HG02973 (cell line): ENCODE measurements around the gene PRKD1.
"Not testable (repeated sequence)": the region's sequence is repeated elsewhere in the genome, so short reads cannot be mapped to it uniquely, and the experiment has no call there.

Experiments used
- ATAC-seq: cut with Tn5 transposase; IDR thresholded peaks from one replicate; pipeline ENCODE4 v1.9.1; 2021; ENCODE audit warnings: moderate library complexity; ENCODE audit not compliant: unreplicated experiment

The PRKD1 gene

DNA sequence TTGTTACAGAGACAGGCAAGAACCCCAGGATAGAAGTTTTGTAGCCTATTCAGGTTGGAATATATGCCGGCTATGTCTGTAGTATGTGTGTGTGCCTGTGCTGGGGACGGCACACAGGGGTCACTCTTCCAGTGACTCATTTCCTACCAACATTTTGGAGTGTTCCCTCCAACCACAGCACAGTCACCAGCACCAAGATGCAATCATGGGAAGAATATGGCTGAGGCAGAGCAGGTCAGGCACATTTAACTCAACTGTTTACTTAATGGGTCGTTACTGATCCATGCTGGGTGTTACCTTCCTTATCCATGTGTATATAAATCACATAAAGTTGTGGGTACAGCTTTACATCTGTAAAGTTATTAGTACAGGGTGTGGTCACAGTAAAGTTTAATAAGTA, 178.3 kb downstream of the PRKD1 start:
- ATAC-seq = no peak

DNA sequence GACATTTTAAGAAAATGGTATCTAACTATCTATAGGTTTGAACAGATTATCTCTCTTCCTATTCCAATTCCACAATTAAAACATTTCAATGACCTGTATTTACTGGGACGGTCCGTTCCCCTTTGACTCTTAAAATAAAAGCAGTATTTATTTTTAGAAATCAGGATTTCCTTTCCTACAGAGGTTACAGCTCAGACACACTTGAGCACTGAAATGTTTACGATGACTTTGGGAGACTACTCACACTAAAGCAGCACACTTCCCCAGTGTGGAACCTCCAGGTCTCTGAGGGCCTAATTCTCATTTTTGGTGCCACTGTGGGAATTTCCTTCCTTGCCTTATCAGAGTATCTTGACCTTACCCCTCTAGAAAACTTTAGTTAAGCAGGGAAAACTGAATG, 181.8 kb downstream of the PRKD1 start:
- ATAC-seq = no peak

DNA sequence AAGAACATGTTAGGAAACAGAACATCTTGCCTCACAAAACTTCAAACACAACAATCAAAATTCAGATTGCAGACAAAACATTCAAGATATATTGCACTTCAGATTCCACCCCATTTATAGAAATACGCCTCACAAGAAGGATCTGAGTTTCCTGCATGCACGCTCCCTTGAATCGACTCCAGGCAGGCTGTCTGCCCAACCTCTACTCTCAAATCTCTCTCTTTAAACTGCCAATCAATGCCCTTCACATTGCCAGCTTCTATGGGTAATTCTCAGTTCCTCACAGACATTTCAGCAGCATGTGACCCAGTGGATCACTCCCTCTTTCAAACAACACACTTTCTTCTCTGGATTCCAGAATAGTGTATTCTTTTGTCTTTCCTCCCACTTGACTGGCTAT, 184.1 kb downstream of the PRKD1 start:
- ATAC-seq = no peak

DNA sequence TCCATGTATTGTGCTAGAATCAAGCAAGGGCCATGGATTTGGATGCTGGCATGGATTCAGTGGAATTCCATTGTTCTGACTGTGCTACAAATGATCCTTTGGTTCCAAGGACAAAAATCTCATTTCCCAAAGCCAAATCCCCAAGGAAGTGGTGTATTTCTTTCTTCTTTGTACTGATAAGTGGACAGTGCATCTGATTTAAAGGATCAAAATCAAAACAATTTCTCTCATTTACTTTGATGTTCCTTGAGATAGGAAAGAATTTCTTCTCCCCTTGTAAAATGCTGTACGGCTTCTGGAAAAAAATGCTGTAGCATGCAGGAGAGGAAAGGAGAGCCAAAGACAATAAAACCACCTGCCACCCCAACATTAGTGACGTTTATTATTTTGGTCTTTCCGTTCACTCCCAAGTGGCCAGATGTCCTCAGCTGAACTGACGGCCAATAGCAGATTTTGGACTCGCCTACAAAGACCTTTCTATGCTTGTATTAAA, 185.7 kb downstream of the PRKD1 start:
- no peak for ATAC-seq

DNA sequence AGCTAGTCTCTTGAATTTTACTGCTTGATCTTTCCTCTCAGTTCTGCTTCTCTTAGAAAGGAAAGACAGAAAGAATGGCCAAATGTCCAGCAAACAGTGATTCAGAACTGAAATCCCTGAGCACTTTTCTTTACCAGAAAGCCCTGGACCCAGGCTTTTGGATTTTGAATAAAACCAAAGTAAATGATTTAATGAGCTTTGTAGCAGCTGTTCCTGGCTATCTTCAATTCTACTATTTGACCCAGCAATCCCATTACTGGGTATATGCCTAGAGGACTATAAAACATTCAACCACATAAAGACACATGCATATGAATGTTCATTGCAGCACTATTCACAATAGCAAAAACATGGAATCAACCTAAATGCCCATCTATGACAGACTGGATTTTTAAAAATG, 187.2 kb downstream of the PRKD1 start:
- ATAC-seq = no peak

DNA sequence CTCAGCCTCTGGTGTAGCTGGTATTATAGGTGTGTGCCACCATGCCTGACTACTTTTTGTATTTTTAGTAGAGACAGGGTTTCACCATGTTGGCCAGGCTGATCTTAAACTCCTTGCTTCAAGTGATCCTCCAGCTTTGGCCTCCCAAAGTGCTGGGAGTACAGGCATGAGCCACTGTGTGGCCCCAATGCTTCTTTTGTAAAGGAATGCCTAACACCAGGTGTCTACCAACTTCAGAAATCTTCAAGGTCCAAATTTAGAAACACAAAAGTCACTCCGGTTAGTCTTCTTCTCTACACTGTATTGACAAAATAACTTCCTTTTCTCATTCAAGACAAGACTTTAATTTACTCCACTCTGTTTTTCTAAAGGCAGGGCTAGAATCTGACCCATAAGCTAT, 188.7 kb downstream of the PRKD1 start:
- no peak for ATAC-seq

DNA sequence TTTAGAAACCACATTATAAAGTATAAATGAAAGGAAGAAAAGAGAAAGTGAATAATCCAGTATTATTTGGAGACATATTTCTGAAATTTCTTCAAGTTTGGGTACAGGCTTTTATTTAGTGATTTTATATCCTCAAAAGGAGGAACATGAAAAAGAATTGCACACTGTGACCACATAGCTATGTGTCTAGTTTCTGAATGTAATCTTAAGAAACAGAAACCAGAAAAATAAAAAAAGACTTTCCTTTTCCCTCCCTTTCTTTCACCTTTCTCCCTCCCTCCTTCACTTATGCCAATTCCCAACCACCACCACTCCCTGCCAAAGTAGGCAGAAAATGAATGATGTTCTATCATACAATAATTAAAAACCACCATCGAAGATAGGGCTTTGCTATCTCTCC, 189.6 kb downstream of the PRKD1 start:
- ATAC-seq = no peak

DNA sequence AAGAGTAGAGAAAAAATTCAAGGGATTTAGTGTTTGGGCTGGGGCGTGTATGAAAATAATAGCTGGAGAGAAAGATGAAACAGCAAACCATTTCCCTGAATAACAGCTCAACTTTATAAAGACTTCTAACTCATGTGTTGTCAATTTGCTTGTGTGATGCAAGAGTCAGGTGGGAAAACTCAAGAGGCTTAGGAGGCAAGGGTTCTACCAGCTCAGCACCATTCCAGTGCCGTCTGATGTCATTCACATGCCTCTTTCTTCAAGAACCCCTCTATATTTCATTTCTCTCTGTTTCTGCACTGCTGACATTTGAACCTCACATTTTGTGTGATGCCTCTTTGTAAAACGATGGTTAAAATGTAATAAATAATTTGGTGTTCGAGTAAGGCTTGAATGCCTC, 192.2 kb downstream of the PRKD1 start:
- no peak for ATAC-seq

DNA sequence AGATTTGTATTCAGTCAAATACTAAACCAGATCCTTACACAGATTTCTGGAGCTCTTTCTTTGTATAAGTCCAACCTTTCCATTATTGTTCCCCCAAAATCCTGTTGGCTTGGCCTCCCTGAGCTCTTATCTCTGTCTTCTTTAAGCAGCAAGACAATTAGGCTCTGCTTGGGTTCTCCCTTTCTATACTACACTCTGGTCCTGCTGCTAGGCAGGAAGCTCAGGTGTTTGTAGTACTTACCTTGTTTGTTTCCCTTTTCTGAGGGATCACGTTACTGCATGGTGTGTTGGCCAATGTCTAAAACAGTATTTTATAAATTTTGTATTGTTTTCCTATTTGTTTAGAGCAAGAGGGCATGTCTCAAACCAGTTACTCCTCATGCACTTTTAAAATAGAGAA, 192.9 kb downstream of the PRKD1 start:
- ATAC-seq = no peak

DNA sequence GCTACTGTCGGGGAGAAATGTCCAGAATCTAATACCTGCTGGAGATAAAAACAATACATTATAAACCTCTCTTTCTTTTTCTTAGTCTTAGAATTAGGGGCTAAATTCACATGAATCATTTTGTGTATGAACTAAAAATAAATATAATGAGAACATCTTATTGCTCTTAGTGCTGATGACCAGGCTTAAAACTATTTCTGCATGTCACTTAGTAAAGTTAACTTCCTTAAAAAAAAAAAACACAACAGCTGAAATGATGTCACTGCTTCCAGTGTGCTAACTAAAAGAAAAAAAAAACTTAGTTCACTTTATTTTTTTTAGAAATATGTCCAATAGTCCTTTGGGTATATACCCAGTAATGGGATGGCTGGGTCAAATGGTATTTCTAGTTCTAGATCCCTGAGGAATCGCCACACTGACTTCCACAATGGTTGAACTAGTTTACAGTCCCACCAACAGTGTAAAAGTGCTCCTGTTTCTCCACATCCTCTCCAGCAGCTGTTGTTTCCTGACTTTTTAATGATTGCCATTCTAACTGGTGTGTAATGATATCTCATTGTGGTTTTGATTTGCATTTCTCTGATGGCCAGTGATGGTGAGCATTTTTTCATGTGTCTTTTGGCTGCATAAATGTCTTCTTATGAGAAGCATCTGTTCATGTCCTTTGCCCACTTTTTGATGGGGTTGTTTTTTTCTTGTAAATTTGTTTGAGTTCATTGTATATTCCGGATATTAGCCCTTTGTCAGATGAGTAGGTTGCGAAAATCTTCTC, 200.9 kb downstream of the PRKD1 start:
- not testable (repeated sequence) for ATAC-seq

DNA sequence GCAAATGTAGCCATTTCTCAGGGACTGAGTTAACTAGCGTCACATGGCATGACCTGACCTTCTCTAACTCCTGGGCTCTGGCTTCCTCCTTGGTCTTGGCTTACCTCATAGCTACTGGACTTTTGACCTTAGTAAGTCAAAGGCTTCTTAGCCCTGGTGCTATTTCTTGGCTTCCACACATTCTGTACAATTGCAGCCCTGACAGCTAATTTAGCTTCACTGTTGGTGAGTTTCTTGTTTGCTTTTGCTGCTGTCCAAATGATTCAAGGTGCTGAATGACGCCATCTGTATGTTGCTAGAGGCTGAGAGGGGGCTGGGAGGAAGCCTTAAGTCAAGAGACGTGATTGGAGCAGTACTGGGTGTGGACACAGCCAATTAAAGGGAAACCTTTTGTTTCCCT, 202.7 kb downstream of the PRKD1 start:
- ATAC-seq = no peak

DNA sequence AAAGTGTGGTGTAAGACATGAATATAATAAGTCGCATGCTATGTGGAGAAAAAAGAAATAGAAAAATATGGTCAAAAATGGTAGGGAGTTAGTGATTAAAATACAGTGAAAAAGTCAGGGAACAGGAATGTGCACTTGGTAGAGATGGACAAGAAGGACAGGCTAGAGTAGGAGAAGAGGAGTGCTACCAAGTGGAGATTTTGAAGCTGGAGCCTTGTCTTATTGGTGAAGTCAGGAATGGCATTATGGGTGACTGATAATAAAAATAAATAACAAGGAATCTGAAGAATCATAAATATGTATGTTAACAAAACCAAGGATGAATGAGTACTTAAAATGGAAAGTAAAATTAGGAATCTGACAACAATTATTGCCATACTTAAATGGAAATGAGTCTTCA, 204.8 kb downstream of the PRKD1 start:
- ATAC-seq = no peak

DNA sequence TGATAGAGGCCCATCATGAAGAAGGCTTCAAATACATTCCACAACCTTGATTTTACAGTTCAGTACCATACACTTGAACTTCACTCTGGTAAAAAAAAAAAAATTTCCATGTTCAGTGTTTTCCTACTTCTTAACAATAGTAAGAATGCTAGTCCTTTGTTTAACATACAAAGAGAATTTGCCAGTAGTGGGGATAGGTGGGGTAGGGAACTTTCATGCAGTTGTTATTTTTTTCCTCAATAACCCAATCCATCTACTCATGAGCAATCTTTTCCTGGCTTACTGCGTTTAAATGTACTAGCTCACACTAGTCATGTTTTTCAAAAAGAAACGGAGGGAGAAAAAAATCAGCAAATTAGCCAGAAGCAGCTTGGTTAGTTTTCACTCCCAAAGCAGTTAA, 206.1 kb downstream of the PRKD1 start:
- ATAC-seq = no peak

DNA sequence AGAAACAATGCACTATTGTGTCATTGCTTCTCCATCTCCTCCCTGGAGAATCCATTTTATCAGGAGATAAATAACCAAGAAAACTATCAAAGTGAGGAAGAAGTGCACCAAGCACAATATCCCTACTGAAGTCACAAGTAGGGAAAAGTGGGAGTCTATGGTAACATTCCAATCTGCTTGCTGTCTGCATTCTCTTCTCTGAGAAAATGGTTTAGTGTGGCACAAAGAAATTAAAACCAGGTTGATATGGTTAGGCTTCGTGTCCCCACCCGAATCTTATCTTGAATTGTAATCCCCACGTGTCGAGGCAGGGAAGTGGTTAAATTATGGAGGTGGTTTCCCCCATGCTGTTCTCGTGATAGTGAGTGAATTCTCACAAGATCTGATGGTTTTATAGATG, 209.7 kb downstream of the PRKD1 start:
- no peak for ATAC-seq

DNA sequence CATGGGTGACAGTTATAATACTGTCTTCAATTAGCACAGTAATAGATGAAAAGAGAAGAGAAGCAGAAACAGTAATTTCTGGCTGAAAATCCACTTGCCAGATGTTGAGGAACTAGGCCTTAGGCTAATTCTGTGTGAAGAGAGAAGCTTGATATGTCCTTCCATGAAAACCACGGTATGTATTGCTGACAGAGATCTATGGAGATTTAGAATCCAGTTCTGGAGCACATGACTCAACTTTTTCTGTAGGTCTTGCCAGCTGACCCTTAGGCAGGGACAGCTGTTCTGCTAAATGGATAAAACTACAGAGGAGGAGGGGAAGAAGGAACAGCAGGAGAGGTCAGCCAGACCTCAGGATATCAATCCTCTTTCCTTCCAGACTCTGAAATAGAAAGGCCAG, 211.5 kb downstream of the PRKD1 start:
- ATAC-seq = no peak

DNA sequence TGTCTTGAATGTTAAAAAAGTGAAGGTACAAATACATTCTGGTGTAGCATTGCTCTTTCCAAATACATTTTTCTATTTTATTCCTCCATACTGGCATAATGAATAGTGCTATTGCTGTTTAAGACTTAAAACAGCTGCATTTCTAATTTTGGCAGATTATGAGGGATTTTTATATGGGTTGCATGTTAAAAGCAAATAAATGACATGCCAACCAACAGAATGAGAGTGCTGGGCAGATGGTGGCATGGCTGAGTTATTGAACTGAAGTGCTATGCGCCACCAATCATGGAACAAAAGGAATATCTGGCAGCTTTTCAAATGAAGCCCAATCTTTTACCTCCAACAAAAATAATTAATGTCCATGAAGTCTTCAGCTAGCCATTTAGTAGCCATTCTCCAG, 215.0 kb downstream of the PRKD1 start:
- ATAC-seq = no peak

DNA sequence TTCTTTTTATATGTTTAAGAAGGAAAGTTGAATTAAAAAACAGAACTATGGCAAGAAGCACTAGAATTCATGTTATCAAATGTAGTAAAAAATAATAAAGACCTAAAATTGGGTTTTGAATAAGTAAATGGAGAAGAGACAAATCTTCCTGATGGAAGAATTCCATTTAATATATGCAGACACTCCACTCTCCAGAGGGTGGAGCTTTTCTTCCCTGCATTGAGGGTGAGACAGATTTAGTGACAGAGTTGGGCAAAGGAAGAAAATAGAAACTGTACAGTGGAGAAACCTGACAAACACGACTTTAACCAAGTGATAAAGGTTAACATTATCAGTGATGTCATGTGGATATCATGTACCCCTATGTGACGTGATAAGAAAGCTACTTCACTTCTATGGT, 217.6 kb downstream of the PRKD1 start:
- no peak for ATAC-seq

DNA sequence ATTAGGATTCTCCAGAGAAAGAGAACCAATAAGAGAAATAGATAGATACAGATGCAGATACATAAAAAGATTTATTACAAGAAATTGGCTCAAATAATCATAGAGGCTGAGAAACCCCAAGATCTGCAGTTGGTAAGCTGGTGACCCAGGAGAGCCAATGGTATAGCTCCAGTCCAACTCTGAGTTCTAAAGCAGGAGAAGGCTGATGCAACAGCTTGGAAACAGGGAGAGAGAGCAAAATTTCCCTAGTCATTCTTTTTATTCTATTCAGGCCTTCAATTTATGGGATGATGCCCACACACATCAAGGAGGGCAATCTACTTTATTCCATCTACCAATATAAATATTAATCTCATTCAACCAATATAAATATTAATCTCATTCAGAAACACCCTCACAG, 218.2 kb downstream of the PRKD1 start:
- no peak for ATAC-seq

DNA sequence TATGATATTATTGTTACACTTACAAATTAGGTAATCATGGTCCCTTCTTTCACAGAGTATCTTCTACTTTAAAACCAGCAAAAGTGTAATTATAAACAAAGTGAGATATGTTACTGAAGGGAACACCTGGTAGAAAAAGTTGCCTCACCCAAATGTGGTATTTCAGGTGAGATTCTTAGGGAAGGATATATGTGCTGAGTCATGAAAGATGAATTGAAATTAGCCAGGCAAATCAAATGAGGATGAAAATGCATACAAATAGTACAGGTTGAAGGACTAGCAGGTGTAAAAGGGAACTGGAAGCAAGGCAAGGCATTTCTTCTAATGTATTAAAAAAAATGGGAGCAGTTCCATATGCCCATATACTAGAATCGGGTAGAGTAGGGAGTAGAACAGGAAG, 220.9 kb downstream of the PRKD1 start:
- ATAC-seq = no peak

DNA sequence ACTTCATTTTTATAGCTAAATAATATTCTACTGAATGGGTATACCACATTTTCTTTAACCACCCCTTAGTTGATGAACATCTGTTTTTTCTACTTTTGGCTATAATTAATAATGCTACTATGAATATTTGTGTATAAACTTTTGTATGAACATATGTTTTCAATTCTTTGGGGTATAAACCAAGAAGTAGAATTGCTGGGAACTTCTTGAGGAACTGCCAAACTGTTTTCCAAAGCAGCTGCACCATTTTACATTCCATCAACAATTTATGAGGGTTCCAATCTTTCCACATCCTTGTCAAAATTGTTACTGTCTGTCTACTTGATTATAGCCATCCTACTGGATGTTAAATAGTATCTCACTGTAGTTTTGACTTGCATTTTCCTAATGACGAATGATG, 221.8 kb downstream of the PRKD1 start:
- ATAC-seq = no peak

DNA sequence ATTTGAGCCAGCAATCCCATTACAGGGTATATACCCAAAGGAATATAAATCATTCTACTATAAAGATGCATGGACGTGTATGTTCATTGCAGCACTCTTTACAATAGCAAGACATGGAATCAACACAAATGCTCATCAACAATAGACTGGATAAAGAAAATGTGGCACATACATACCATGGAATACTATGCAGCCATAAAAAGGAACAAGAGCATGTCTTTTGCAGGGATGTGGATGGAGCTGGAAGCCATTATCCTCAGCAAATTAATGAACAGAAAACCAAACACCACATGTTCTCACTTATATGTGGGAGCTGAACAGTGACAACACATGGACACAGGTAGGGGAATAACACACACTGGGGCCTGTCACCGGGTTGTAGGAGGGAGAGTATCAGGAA, 238.1 kb downstream of the PRKD1 start:
- ATAC-seq = not testable (repeated sequence)

DNA sequence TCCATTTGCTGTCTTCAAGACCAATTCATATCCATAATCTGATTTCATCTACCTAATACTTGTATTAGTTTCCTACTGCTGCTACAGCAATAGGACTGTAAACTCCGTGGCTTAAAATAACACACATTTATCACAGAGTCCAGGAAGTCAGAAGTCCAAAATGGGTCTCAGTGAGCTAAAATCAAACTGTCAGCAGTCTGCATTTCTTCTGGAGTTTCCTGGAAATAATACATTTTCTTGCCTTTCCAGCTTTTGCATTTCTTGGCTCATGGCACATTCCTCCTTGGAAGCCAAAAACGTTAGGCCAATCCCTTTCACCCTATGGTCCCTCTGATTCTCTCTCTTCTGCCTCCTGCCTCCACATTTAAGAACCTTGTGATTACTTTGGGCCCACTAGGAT, 239.8 kb downstream of the PRKD1 start:
- no peak for ATAC-seq

DNA sequence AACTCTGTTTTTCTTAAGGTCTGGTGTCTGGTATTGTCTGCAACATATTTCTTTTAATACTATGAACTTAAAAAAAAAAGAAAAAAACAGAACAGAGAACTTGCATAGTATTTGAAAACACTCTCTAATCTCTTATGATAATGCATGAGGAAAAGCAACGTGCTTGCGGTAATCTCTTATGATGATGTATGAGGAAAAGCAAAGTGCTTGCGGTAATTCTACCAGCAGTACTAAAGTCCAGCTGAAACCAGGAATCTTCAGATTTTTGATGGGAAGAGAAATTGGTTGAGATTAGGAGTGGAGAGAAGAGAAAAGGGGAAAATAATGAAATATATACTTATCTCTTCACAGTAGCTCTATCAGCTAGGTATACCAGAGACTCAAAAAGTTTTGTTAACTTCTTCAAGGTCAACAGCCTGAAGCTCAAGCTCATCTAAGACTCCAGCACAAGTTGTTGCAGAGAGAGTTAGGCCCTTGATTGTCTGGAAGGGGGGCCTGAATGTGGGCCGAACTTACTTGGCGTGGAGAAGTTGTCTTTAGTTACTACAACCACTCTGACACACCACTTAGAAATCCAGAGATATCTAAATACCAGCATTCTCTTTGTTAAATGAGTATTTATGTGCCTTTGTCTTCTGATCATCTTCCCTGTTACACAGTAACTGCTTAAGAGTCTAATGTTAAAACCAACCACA, 240.4 kb downstream of the PRKD1 start:
- no peak for ATAC-seq
